Measurements from ENCODE around the gene IFNA2. TPM values are rescaled to one million over a fixed set of nuclear protein-coding genes. Genes with fewer than 3 reads are reported as not detected.

IFNA2 gene
- total RNA-seq, 2 donors from 2014 or later = not detected

Other genes starting within 250 kb of the IFNA2 start
- gene IFNW1, start 243.6 kb downstream of the IFNA2 start, total RNA-seq = not detected
- not detected for gene IFNA21, start 218.7 kb downstream of the IFNA2 start, total RNA-seq
- gene IFNA4, start 197.8 kb downstream of the IFNA2 start, total RNA-seq = not detected
- not detected for gene IFNA7, start 183.2 kb downstream of the IFNA2 start, total RNA-seq
- not detected for gene IFNA10, start 178.3 kb downstream of the IFNA2 start, total RNA-seq
- not detected for gene IFNA16, start 168.1 kb downstream of the IFNA2 start, total RNA-seq
- not detected for gene IFNA17, start 157.2 kb downstream of the IFNA2 start, total RNA-seq
- gene IFNA14, start 145.4 kb downstream of the IFNA2 start, total RNA-seq = not detected
- gene IFNA5, start 80.1 kb downstream of the IFNA2 start, total RNA-seq = not detected
- 10 to 100 TPM; 19.0 to 23.7 TPM for gene KLHL9, start 50.0 kb downstream of the IFNA2 start, total RNA-seq
- not detected for gene IFNA6, start 34.5 kb downstream of the IFNA2 start, total RNA-seq
- gene IFNA13, start 17.3 kb downstream of the IFNA2 start, total RNA-seq = not detected
- gene IFNA8, start 23.7 kb upstream of the IFNA2 start, total RNA-seq = not detected
- not detected for gene IFNA1, start 55.0 kb upstream of the IFNA2 start, total RNA-seq
- not detected for gene IFNE, start 96.9 kb upstream of the IFNA2 start, total RNA-seq